H1 (cell line): Measurements from ENCODE around the gene BCAS3. TPM values are rescaled to one million over a fixed set of nuclear protein-coding genes. Genes with fewer than 3 reads are reported as not detected.

Source experiments
- CTCF ChIA-PET: fragments of 300-600 bp; sonication (Branson Sonifier 250); formaldehyde crosslinking; loops from one replicate; lab custom pipeline; 2021; ENCODE audit not compliant: partially characterized antibody; lab: Charles Lee
- POLR2A ChIA-PET: fragments of 300-600 bp; sonication (Branson Sonifier 250); formaldehyde crosslinking; loops from one replicate; lab custom pipeline; 2021; ENCODE audit warnings: inconsistent platforms; ENCODE audit not compliant: partially characterized antibody; lab: Charles Lee
- DNase-seq, 2 experiments: peaks; one replicate each; pipeline versions ENCODE4 v3.0.0 to v3.0.0-alpha.2; 2010 to 2022; ENCODE audit warnings: low spot score in 2 of 2, low read depth in 1 of 2, mixed read lengths in 1 of 2
- FAIRE-seq: peaks from 2 replicates; lab custom pipeline; 2011; peaks lifted over from hg19 to GRCh38; lab: Jason Lieb, UNC
- H2AFZ ChIP-seq: 2 replicates; pipeline ENCODE4 v1.8.1; 2012; ENCODE audit warnings: low read length, inconsistent platforms
- H2AK5ac ChIP-seq: 2 replicates; pipeline ENCODE4 v1.6.1; 2013; ENCODE audit warnings: low read depth, low read length
- H2BK120ac ChIP-seq: replicated peaks from 2 replicates; pipeline ENCODE3; 2013; ENCODE audit warnings: low read depth, low read length, inconsistent platforms
- H2BK12ac ChIP-seq: 2 replicates; pipeline ENCODE4 v1.6.1; 2013; ENCODE audit warnings: low read depth, low read length
- H2BK15ac ChIP-seq: 2 replicates; pipeline ENCODE4 v1.6.1; 2013; ENCODE audit warnings: low read length
- H2BK20ac ChIP-seq: 2 replicates; pipeline ENCODE4 v1.6.1; 2013; ENCODE audit warnings: low read length
- H2BK5ac ChIP-seq: 2 replicates; pipeline ENCODE4 v1.6.1; 2013; ENCODE audit warnings: low read depth, low read length
- H3K14ac ChIP-seq: 2 replicates; pipeline ENCODE4 v1.6.1; 2013; ENCODE audit warnings: inconsistent platforms; ENCODE audit not compliant: insufficient read length
- H3K18ac ChIP-seq: 2 replicates; pipeline ENCODE4 v1.6.1; 2013; ENCODE audit warnings: low read length; ENCODE audit errors: extremely low read depth
- H3K23ac ChIP-seq: 2 replicates; pipeline ENCODE4 v1.6.1; 2013; ENCODE audit warnings: inconsistent platforms; ENCODE audit not compliant: insufficient read length
- H3K23me2 ChIP-seq: 2 replicates; pipeline ENCODE4 v1.6.1; 2013; ENCODE audit warnings: low read depth, low read length
- H3K27ac ChIP-seq: 2 replicates; pipeline ENCODE4 v1.6.1; 2011; ENCODE audit warnings: low read depth, low read length, inconsistent platforms
- H3K27me3 ChIP-seq, 4 experiments: replicated peaks in 1 of 4; 1 replicate in 1 of 4; 2 replicates in 3 of 4; pipeline versions ENCODE4 v1.6.1 to v1.8.1; 2011 to 2013; ENCODE audit warnings: low read length in 3 of 4, mild to moderate bottlenecking in 3 of 4, inconsistent platforms in 2 of 4, mixed read lengths in 2 of 4, moderate library complexity in 1 of 4; ENCODE audit not compliant: control insufficient read depth in 3 of 4, insufficient read depth in 3 of 4; ENCODE audit errors: extremely low read depth in 1 of 4
- H3K36me3 ChIP-seq, 4 experiments: 2 replicates each; pipeline versions ENCODE4 v1.6.1 to v1.8.1; 2011 to 2013; ENCODE audit warnings: mild to moderate bottlenecking in 4 of 4, low read length in 3 of 4, moderate library complexity in 2 of 4, control low read depth in 1 of 4, inconsistent platforms in 1 of 4; ENCODE audit not compliant: insufficient read depth in 4 of 4, control insufficient read depth in 2 of 4
- H3K4ac ChIP-seq: replicated peaks from 2 replicates; pipeline ENCODE3; 2013; ENCODE audit warnings: low read length, low read depth, mixed read lengths, inconsistent platforms; ENCODE audit not compliant: insufficient read length
- H3K4me1 ChIP-seq, 4 experiments: replicated peaks in 1 of 4; 1 replicate in 1 of 4; 2 replicates in 3 of 4; pipeline versions ENCODE4 v1.6.1 to v1.8.1; 2011 to 2013; ENCODE audit warnings: low read length in 3 of 4, inconsistent platforms in 2 of 4, mixed read lengths in 1 of 4; ENCODE audit not compliant: insufficient read depth in 4 of 4, control insufficient read depth in 3 of 4
- H3K4me2 ChIP-seq, 2 experiments: 2 replicates each; pipeline versions ENCODE4 v1.6.1 to v1.8.1; 2011 to 2013; ENCODE audit warnings: low read depth in 2 of 2, low read length in 2 of 2, control low read depth in 1 of 2, inconsistent platforms in 1 of 2, mild to moderate bottlenecking in 1 of 2; ENCODE audit not compliant: insufficient read depth in 1 of 2
- H3K4me3 ChIP-seq, 4 experiments: fragments of 200-600, 300-600 bp in 1 of 4; sonication (generic), shearing (Covaris generic), sonication (Bioruptor Twin) in 1 of 4; 2 replicates each; pipeline versions ENCODE4 v1.5.1 to v1.8.1; 2011 to 2016; ENCODE audit warnings: low read length in 4 of 4, low read depth in 3 of 4, control low read depth in 2 of 4, inconsistent platforms in 2 of 4, mild to moderate bottlenecking in 2 of 4, mixed read lengths in 1 of 4, moderate library complexity in 1 of 4; ENCODE audit not compliant: insufficient read depth in 2 of 4; ENCODE audit errors: extremely low read depth in 1 of 4
- H3K56ac ChIP-seq: replicated peaks from 2 replicates; pipeline ENCODE3; 2013; ENCODE audit warnings: low read depth, mild to moderate bottlenecking, mixed read lengths, low read length, inconsistent platforms; ENCODE audit not compliant: insufficient read length
- H3K79me1 ChIP-seq: 2 replicates; pipeline ENCODE4 v1.6.1; 2013; ENCODE audit warnings: low read depth, low read length, control low read depth
- H3K79me2 ChIP-seq, 2 experiments: 2 replicates each; pipeline versions ENCODE4 v1.6.1 to v1.8.1; 2012 to 2013; ENCODE audit warnings: low read length in 2 of 2, mild to moderate bottlenecking in 2 of 2, inconsistent platforms in 1 of 2; ENCODE audit not compliant: insufficient read depth in 2 of 2, control insufficient read depth in 1 of 2
- H3K9ac ChIP-seq, 4 experiments: replicated peaks in 1 of 4; 1 replicate in 1 of 4; 2 replicates in 3 of 4; pipeline versions ENCODE4 v1.6.1 to v1.8.1; 2011 to 2013; ENCODE audit warnings: low read depth in 3 of 4, low read length in 3 of 4, control low read depth in 2 of 4, mild to moderate bottlenecking in 2 of 4, moderate library complexity in 2 of 4, inconsistent platforms in 1 of 4; ENCODE audit errors: extremely low read depth in 1 of 4
- H3K9me3 ChIP-seq, 2 experiments: 2 replicates each; pipeline versions ENCODE4 v1.6.1 to v1.8.1; 2012 to 2013; ENCODE audit warnings: mild to moderate bottlenecking in 2 of 2, moderate library complexity in 2 of 2, control low read depth in 1 of 2, inconsistent platforms in 1 of 2, low read depth in 1 of 2, low read length in 1 of 2, mixed read lengths in 1 of 2; ENCODE audit not compliant: insufficient read depth in 2 of 2
- H4K20me1 ChIP-seq, 2 experiments: replicated peaks in 1 of 2; 2 replicates each; pipeline versions ENCODE3 to v1.8.1; 2011 to 2013; ENCODE audit warnings: inconsistent platforms in 2 of 2, low read length in 2 of 2, mild to moderate bottlenecking in 1 of 2; ENCODE audit not compliant: insufficient read depth in 2 of 2, control insufficient read depth in 1 of 2
- H4K5ac ChIP-seq: 2 replicates; pipeline ENCODE4 v1.6.1; 2013; ENCODE audit warnings: low read length, low read depth, mixed read lengths, inconsistent platforms; ENCODE audit not compliant: insufficient read length
- H4K8ac ChIP-seq: 2 replicates; pipeline ENCODE4 v1.8.0; 2013; ENCODE audit warnings: mild to moderate bottlenecking, moderate library complexity, low read length, inconsistent platforms; ENCODE audit not compliant: insufficient read depth; ENCODE audit errors: extremely low read depth
- H4K91ac ChIP-seq: replicated peaks from 2 replicates; pipeline ENCODE3; 2013; ENCODE audit warnings: low read length, mixed read lengths, inconsistent platforms; ENCODE audit not compliant: insufficient read length
- CREB1 ChIP-seq: IDR thresholded peaks from 2 replicates; pipeline ENCODE4 v1.6.1; 2012; ENCODE audit warnings: inconsistent platforms
- CTBP2 ChIP-seq: IDR thresholded peaks from 2 replicates; pipeline ENCODE4 v1.7.0; 2011; ENCODE audit warnings: borderline replicate concordance, mild to moderate bottlenecking, moderate library complexity, mixed read lengths, low read length; ENCODE audit not compliant: insufficient read depth, insufficient read length
- EGR1 ChIP-seq: IDR thresholded peaks from 2 replicates; pipeline ENCODE4 v1.6.1; 2011; ENCODE audit warnings: low read depth, low read length, borderline replicate concordance
- EZH2 ChIP-seq: fragments of 200-600 bp; sonication (generic); IDR thresholded peaks from 2 replicates; pipeline ENCODE4 v1.7.1; 2012; ENCODE audit warnings: low read depth, mild to moderate bottlenecking, moderate library complexity, low read length, inconsistent platforms; ENCODE audit not compliant: severe bottlenecking
- GTF2F1 ChIP-seq: IDR thresholded peaks from 2 replicates; pipeline ENCODE4 v1.6.1; 2012; ENCODE audit warnings: low read depth, low read length, improper control_type of control experiment, borderline replicate concordance
- HDAC2 ChIP-seq, 2 experiments: fragments of 300-600 bp in 1 of 2; sonication (generic) in 1 of 2; IDR thresholded peaks; 2 replicates each; pipeline ENCODE4 v1.6.1; 2011 to 2012; ENCODE audit warnings: low read depth in 2 of 2, low read length in 2 of 2, mild to moderate bottlenecking in 2 of 2, moderate library complexity in 2 of 2, borderline replicate concordance in 1 of 2, inconsistent platforms in 1 of 2
- KDM5A ChIP-seq: fragments of 200-600 bp; IDR thresholded peaks from 2 replicates; pipeline ENCODE4 v1.7.1; 2012; ENCODE audit warnings: mild to moderate bottlenecking, low read length, inconsistent platforms, mixed read lengths
- MAX ChIP-seq: IDR thresholded peaks from 2 replicates; pipeline ENCODE4 v1.6.1; 2012; ENCODE audit warnings: inconsistent platforms
- NANOG ChIP-seq: IDR thresholded peaks from 2 replicates; pipeline ENCODE4 v1.6.1; 2011; ENCODE audit warnings: low read length, low read depth, mild to moderate bottlenecking, inconsistent platforms; ENCODE audit not compliant: insufficient read depth, poor library complexity, severe bottlenecking
- NRF1 ChIP-seq: IDR thresholded peaks from 2 replicates; pipeline ENCODE4 v1.6.1; 2011; ENCODE audit warnings: mild to moderate bottlenecking, low read depth, low read length, improper control_type of control experiment
- POLR2A ChIP-seq, 2 experiments: IDR thresholded peaks; 1 replicate in 1 of 2; 2 replicates in 1 of 2; pipeline ENCODE4 v1.6.1; 2011; ENCODE audit warnings: low read depth in 2 of 2, low read length in 2 of 2, mild to moderate bottlenecking in 2 of 2; ENCODE audit errors: control extremely low read depth in 1 of 2
- POLR2AphosphoS5 ChIP-seq: IDR thresholded peaks from 2 replicates; pipeline ENCODE4 v1.6.1; 2011; ENCODE audit warnings: low read depth, low read length
- SP4 ChIP-seq: IDR thresholded peaks from 2 replicates; pipeline ENCODE4 v1.6.1; 2012; ENCODE audit warnings: low read length, inconsistent platforms
- WGBS, 2 experiments: shearing (Covaris generic) in 1 of 2; methylation state at CpG; one replicate each; pipeline versions ENCODE4 v1.1.6 to v1.1.7; 2013 to 2015; ENCODE audit warnings: low lambda C conversion rate in 2 of 2, mixed read lengths in 2 of 2, inconsistent platforms in 1 of 2, low coverage in 1 of 2, missing lambda C conversion rate in 1 of 2; ENCODE audit not compliant: insufficient replicate concordance in 2 of 2, insufficient coverage in 1 of 2, insufficient read length in 1 of 2; ENCODE audit errors: extremely low coverage in 1 of 2, missing lambda C conversion rate in 1 of 2; 5-methylcytosine and 5-hydroxymethylcytosine counted together
- polyA plus RNA-seq, 7 experiments: library from polyadenylated mRNA; depleted of rRNA in 3 of 7; stranded (reverse) in 5 of 7; unstranded in 2 of 7; fragments of >200 nt in 5 of 7; fragments of 200-250 nt in 2 of 7; gene quantifications; 1 replicate in 5 of 7; 2 replicates in 1 of 7; 4 replicates in 1 of 7; pipeline versions ENCODE4 v1.2.1 to v1.2.3, GENCODE V29; 2011 to 2013; ENCODE audit warnings: missing spikeins in 2 of 7, mixed read lengths in 2 of 7
- total RNA-seq: library from RNA; stranded (reverse); fragmentation: NEBNext Ultra II Directional; extraction: Animal tissue kit (Norgen Biotek cat#: 25700); gene quantifications from 2 replicates; pipeline ENCODE4 v1.2.1, GENCODE V29; 2021

The BCAS3 gene
- total and polyA plus RNA-seq, 2 of the 8 experiments (the other 6 are each of a cell fraction or from before 2014, with no cell fraction given), result 9.9 to 13.3 TPM

DNA sequence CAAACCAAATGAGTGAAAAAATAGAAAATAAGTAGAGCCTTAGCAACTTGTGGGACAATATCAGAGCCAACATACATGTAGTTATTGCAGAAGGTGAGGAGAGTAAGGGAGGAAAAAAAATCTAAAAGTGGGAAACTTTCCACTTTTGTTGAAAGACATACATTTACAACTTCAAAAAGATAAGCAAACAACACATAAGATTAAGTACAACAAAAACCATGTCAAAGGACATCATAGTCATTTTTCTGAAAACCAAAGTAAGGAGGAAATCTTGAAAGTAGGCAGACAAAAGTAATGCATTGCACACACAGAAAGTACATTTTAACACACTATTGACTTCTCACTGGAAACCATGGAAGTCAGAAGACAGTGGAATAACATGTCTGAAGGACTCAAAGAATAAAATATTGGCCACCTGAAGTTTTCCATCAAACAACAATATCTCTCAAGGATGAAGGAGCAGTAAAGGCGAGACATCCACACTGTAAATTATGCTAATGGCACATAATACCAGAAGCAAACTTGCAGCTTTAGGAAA, 291.9 kb downstream of the BCAS3 start:
- H3K18ac ChIP-seq, result no peak overlapping the region
- no peaks in the 10 kb centered on the region for H3K27me3 ChIP-seq
- no peak overlapping the region for H3K56ac ChIP-seq
- no peaks in the 10 kb centered on the region for H4K20me1 ChIP-seq
- H2AK5ac ChIP-seq, result no peak overlapping the region; the same call in 1 of the 2 replicates
- H2BK15ac ChIP-seq, result no peak overlapping the region
- no peak overlapping the region for H2BK120ac ChIP-seq
- H3K23me2 ChIP-seq, result no peaks in the 10 kb centered on the region
- no peak for FAIRE-seq
- POLR2A ChIA-PET, result no interaction called here
- TF ChIP-seq EZH2 (no peak), HDAC2 (IDR thresholded peaks at IDR 0.05; ENCODE audit: borderline replicate concordance in 1 of 2, low read depth in 2 of 2, low read length in 2 of 2) (no peak), NRF1 (no peak), MAX (no peak), GTF2F1 (no peak), POLR2A (IDR thresholded peaks at IDR 0.05; ENCODE audit: control extremely low read depth in 1 of 2, low read depth in 2 of 2, low read length in 2 of 2) (no peak), KDM5A (no peak), CTBP2 (no peak), SP4 (no peak), CREB1 (no peak), NANOG (no peak), POLR2AphosphoS5 (no peak), EGR1 (no peak)
- TF ChIP-seq, all 59 proteins: peak for 0
- Histone ChIP-seq H4K5ac (no peak overlapping the region), H2AFZ (no peak overlapping the region), H2BK12ac (no peak overlapping the region), H3K4me2 (no peak overlapping the region), H3K79me2 (no peaks in the 10 kb centered on the region), H3K79me1 (0 out of 2 replicates have a peak, but pooled peaks cover 2% of the 10 kb centered on the region), H3K9ac (no peak overlapping the region), H4K8ac (no peak overlapping the region), H4K91ac (no peak overlapping the region), H3K4me1 (no peaks in the 10 kb centered on the region; a peak in 1 of 7 replicates), H3K14ac (no peak overlapping the region), H3K4ac (no peak overlapping the region), H3K4me3 (no peak overlapping the region), H3K36me3 (no peaks in the 10 kb centered on the region), H2BK5ac (no peak overlapping the region), H3K23ac (no peak overlapping the region), H3K9me3 (no peaks in the 10 kb centered on the region), H2BK20ac (no peak overlapping the region), H3K27ac (no peak overlapping the region)
- 85% methylated on average over 1 of the region's 1 CpG; no CpG with 5 or more reads in 1 of the 2 experiments for WGBS, 2 experiments
- CTCF ChIA-PET, result interaction anchor here (1.0 kb wide), 1 partner anchor 386 kb away, joined by 3 read pairs; no protein-coding TSS in a partner anchor
- no peak for DNase-seq
